H9 (cell line): ENCODE data around the gene DPH5. TPM values are rescaled to one million over a fixed set of nuclear protein-coding genes. Genes with fewer than 3 reads are reported as not detected.

Experiments used
- DNase-seq: peaks from one replicate; pipeline ENCODE4 v3.0.0-alpha.2; 2017
- H2AFZ ChIP-seq: one replicate; pipeline ENCODE4 v1.6.1; 2013; ENCODE audit warnings: mild to moderate bottlenecking, low read length, control low read depth, moderate library complexity
- H2AK5ac ChIP-seq: 2 replicates; pipeline ENCODE4 v1.6.1; 2013; ENCODE audit warnings: low read length, control low read depth, mixed read lengths; ENCODE audit not compliant: insufficient read length
- H2BK120ac ChIP-seq: one replicate; pipeline ENCODE4 v1.6.1; 2013; ENCODE audit warnings: low read depth, mild to moderate bottlenecking, low read length, control low read depth, inconsistent platforms; ENCODE audit not compliant: poor library complexity, severe bottlenecking
- H2BK12ac ChIP-seq: 2 replicates; pipeline ENCODE4 v1.6.1; 2013; ENCODE audit warnings: low read length, control low read depth, mixed read lengths, low read depth; ENCODE audit not compliant: insufficient read length
- H2BK15ac ChIP-seq: 2 replicates; pipeline ENCODE4 v1.6.1; 2013; ENCODE audit warnings: low read depth, low read length, control low read depth
- H2BK20ac ChIP-seq: one replicate; pipeline ENCODE4 v1.6.1; 2013; ENCODE audit warnings: low read depth, mild to moderate bottlenecking, low read length, control low read depth, inconsistent platforms; ENCODE audit not compliant: poor library complexity, severe bottlenecking
- H2BK5ac ChIP-seq: 2 replicates; pipeline ENCODE4 v1.6.1; 2013; ENCODE audit warnings: low read length, control low read depth, mixed read lengths; ENCODE audit not compliant: insufficient read length
- H3K14ac ChIP-seq: 2 replicates; pipeline ENCODE4 v1.6.1; 2013; ENCODE audit warnings: low read length, control low read depth; ENCODE audit not compliant: insufficient read depth
- H3K18ac ChIP-seq: 2 replicates; pipeline ENCODE4 v1.6.1; 2013; ENCODE audit warnings: low read depth, mild to moderate bottlenecking, mixed read lengths, low read length, control low read depth; ENCODE audit not compliant: insufficient read length
- H3K23ac ChIP-seq: 2 replicates; pipeline ENCODE4 v1.6.1; 2013; ENCODE audit warnings: low read length, control low read depth, mixed read lengths, low read depth; ENCODE audit not compliant: insufficient read length
- H3K23me2 ChIP-seq: 2 replicates; pipeline ENCODE4 v1.6.1; 2013; ENCODE audit warnings: low read depth, mild to moderate bottlenecking, mixed read lengths, low read length, control low read depth; ENCODE audit not compliant: insufficient read length, poor library complexity, severe bottlenecking
- H3K27ac ChIP-seq: 2 replicates; pipeline ENCODE4 v1.5.1; 2013; ENCODE audit warnings: low read length, control low read depth, mixed read lengths, low read depth; ENCODE audit not compliant: insufficient read length
- H3K27me3 ChIP-seq: 2 replicates; pipeline ENCODE4 v1.6.1; 2013; ENCODE audit warnings: low read length, control low read depth, inconsistent platforms; ENCODE audit not compliant: insufficient read depth
- H3K4ac ChIP-seq: 2 replicates; pipeline ENCODE4 v1.6.1; 2013; ENCODE audit warnings: low read depth, mild to moderate bottlenecking, control low read depth, inconsistent platforms, low read length, moderate library complexity
- H3K4me1 ChIP-seq: 2 replicates; pipeline ENCODE4 v1.6.1; 2013; ENCODE audit warnings: low read length, control low read depth, inconsistent platforms; ENCODE audit not compliant: insufficient read depth
- H3K4me2 ChIP-seq: 2 replicates; pipeline ENCODE4 v1.6.1; 2013; ENCODE audit warnings: low read length, control low read depth, mixed read lengths; ENCODE audit not compliant: insufficient read length, insufficient read depth
- H3K56ac ChIP-seq: 2 replicates; pipeline ENCODE4 v1.6.1; 2013; ENCODE audit warnings: low read depth, mild to moderate bottlenecking, mixed read lengths, low read length, control low read depth; ENCODE audit not compliant: insufficient read length
- H3K79me1 ChIP-seq: 2 replicates; pipeline ENCODE4 v1.6.1; 2013; ENCODE audit warnings: low read depth, mild to moderate bottlenecking, moderate library complexity, low read length, control low read depth, inconsistent platforms; ENCODE audit not compliant: insufficient read depth, poor library complexity, severe bottlenecking
- H3K79me2 ChIP-seq: 2 replicates; pipeline ENCODE4 v1.6.1; 2013; ENCODE audit warnings: low read length, control low read depth, inconsistent platforms; ENCODE audit not compliant: insufficient read depth
- H3K9ac ChIP-seq: 2 replicates; pipeline ENCODE4 v1.6.1; 2013; ENCODE audit warnings: low read length, control low read depth, mixed read lengths; ENCODE audit not compliant: insufficient read length; ENCODE audit errors: extremely low read depth
- H3K9me3 ChIP-seq: one replicate; pipeline ENCODE4 v1.6.1; 2013; ENCODE audit warnings: low read depth, low read length, inconsistent platforms; ENCODE audit not compliant: control insufficient read depth
- H3T11ph ChIP-seq: one replicate; pipeline ENCODE4 v1.6.1; 2013; ENCODE audit warnings: mild to moderate bottlenecking, low read length, control low read depth, inconsistent platforms
- H4K20me1 ChIP-seq: one replicate; pipeline ENCODE4 v1.6.1; 2013; ENCODE audit not compliant: control insufficient read depth, insufficient read length, insufficient read depth
- H4K5ac ChIP-seq: 2 replicates; pipeline ENCODE4 v1.6.1; 2013; ENCODE audit warnings: low read depth, mild to moderate bottlenecking, mixed read lengths, low read length, control low read depth; ENCODE audit not compliant: insufficient read length
- H4K8ac ChIP-seq: replicated peaks from 2 replicates; pipeline ENCODE4 v1.6.1; 2013; ENCODE audit warnings: low read length, control low read depth, mixed read lengths, low read depth; ENCODE audit not compliant: insufficient read length
- H4K91ac ChIP-seq: 2 replicates; pipeline ENCODE4 v1.6.1; 2013; ENCODE audit warnings: low read depth, mild to moderate bottlenecking, moderate library complexity, mixed read lengths, low read length, control low read depth; ENCODE audit not compliant: insufficient read length
- H3K27ac Mint-ChIP-seq, 3 experiments: 2 replicates in 2 of 3; 3 replicates in 1 of 3; pipeline ENCODE4 v1.8.0; 2020 to 2021; ENCODE audit warnings: mixed read lengths in 3 of 3, mild to moderate bottlenecking in 1 of 3, moderate library complexity in 1 of 3
- H3K27me3 Mint-ChIP-seq: 2 replicates; pipeline ENCODE4 v1.8.0; 2021; ENCODE audit warnings: low read depth, mild to moderate bottlenecking, moderate library complexity, mixed read lengths
- H3K36me3 Mint-ChIP-seq, 3 experiments: 2 replicates in 2 of 3; 3 replicates in 1 of 3; pipeline ENCODE4 v1.8.0; 2020 to 2021; ENCODE audit warnings: low read depth in 3 of 3, mixed read lengths in 3 of 3; ENCODE audit not compliant: insufficient read depth in 1 of 3
- H3K4me1 Mint-ChIP-seq, 2 experiments: 2 replicates each; pipeline ENCODE4 v1.8.0; 2020; ENCODE audit warnings: mixed read lengths in 2 of 2
- H3K4me3 Mint-ChIP-seq, 2 experiments: 2 replicates in 1 of 2; 3 replicates in 1 of 2; pipeline ENCODE4 v1.8.0; 2020 to 2021; ENCODE audit warnings: mild to moderate bottlenecking in 2 of 2, mixed read lengths in 2 of 2, moderate library complexity in 1 of 2
- H3K9me3 Mint-ChIP-seq, 2 experiments: 2 replicates in 1 of 2; 3 replicates in 1 of 2; pipeline ENCODE4 v1.8.0; 2020; ENCODE audit warnings: mild to moderate bottlenecking in 2 of 2, mixed read lengths in 2 of 2, moderate library complexity in 1 of 2
- WGBS: extraction: QIAGEN DNeasy Blood & Tissue Kit; methylation state at CpG from one replicate; pipeline ENCODE4 v1.1.7; 2013; ENCODE audit warnings: missing lambda C conversion rate, low lambda C conversion rate, mixed read lengths; ENCODE audit not compliant: insufficient read length; ENCODE audit errors: extremely low coverage; 5-methylcytosine and 5-hydroxymethylcytosine counted together
- total RNA-seq: library from RNA; stranded (reverse); gene quantifications from 2 replicates; pipeline ENCODE4 v1.2.1, GENCODE V29; 2021
- TF ChIP-seq, protein P1 (sequence below): fragments of 200-600 bp; sonication (generic); conservative IDR thresholded peaks from 3 replicates; pipeline ENCODE4 v1.8.0; 2021; ENCODE audit warnings: antibody characterized with exemption, mild to moderate bottlenecking

The DPH5 gene
- total RNA-seq, 1 experiment from 2014 or later: 49.4 TPM

DNA sequence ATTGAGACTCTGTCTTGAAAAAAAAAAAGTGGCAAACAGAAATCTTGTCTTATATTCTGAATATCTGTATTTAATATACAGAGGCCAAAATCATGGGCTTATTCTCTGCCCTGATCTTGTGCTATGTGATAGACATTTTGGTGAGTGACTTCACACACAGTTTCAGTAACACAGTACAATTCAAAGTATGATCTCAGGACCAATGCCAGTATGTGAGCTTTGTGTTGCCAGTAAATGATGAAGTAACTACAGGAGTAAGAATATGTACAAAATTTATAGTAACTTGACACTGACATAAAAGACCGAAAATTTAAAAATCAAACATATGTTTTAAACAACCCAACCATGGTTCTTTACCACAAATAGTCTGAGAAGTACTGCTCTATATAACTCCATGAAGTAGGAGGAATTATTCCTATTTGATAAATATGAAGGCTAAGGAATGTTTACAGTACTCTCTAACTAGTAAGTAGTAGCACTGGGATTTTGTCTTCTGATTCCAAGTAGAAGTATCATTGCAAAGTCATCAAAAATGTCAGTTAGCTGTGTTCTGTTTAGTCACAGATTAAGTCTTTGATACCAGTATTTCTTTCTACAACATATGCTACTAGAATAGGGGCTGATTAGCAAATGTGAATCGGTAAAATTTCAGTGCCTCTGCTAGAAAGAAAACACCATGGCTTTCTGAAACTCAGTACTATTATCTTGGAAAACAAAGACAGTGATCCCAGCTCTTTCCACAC, 25.3 kb downstream of the DPH5 start:
- WGBS: no CpG with 5 or more reads among the region's 2 CpGs

More for the DNA sequence above, 25.3 kb downstream of the DPH5 start:
- no peaks in the 10 kb centered on the region for H3K23me2 ChIP-seq
- no peaks in the 10 kb centered on the region for H3K4me1 ChIP-seq
- H3K18ac ChIP-seq: no peak overlapping the region
- no peak overlapping the region for H3K4me2 ChIP-seq
- H3K9ac ChIP-seq: no peak overlapping the region
- Mint-ChIP-seq H3K36me3 (peaks cover 6 to 30% (median 21%) of the 10 kb centered on the region in 3 experiments; a peak in 5 of 7 replicates), H3K9me3 (no peaks in the 10 kb centered on the region), H3K4me3 (no peak overlapping the region), H3K4me1 (peaks cover 8 to 13% of the 10 kb centered on the region in 2 experiments; a peak in 3 of 4 replicates), H3K27ac (no peak overlapping the region), H3K27me3 (no peaks in the 10 kb centered on the region)
- no peak overlapping the region for H2BK5ac ChIP-seq
- no peak overlapping the region for H3K4ac ChIP-seq
- no peak overlapping the region for H4K5ac ChIP-seq
- H2BK120ac ChIP-seq: no peak overlapping the region
- H3K23ac ChIP-seq: no peak overlapping the region
- H2BK12ac ChIP-seq: no peak overlapping the region
- H3K56ac ChIP-seq: no peak overlapping the region
- no peaks in the 10 kb centered on the region; the same call in 1 of the 2 replicates for H3K79me2 ChIP-seq
- no peaks in the 10 kb centered on the region for H3K9me3 ChIP-seq
- no peak overlapping the region for H3K27ac ChIP-seq
- DNase-seq: no peak
- no peaks in the 10 kb centered on the region for H4K20me1 ChIP-seq
- no peak overlapping the region for H2BK15ac ChIP-seq
- no peak overlapping the region for H2BK20ac ChIP-seq
- TF ChIP-seq, protein P1, sequence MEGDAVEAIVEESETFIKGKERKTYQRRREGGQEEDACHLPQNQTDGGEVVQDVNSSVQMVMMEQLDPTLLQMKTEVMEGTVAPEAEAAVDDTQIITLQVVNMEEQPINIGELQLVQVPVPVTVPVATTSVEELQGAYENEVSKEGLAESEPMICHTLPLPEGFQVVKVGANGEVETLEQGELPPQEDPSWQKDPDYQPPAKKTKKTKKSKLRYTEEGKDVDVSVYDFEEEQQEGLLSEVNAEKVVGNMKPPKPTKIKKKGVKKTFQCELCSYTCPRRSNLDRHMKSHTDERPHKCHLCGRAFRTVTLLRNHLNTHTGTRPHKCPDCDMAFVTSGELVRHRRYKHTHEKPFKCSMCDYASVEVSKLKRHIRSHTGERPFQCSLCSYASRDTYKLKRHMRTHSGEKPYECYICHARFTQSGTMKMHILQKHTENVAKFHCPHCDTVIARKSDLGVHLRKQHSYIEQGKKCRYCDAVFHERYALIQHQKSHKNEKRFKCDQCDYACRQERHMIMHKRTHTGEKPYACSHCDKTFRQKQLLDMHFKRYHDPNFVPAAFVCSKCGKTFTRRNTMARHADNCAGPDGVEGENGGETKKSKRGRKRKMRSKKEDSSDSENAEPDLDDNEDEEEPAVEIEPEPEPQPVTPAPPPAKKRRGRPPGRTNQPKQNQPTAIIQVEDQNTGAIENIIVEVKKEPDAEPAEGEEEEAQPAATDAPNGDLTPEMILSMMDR: no peak
- no peak overlapping the region for H4K8ac ChIP-seq
- H4K91ac ChIP-seq: no peak overlapping the region
- no peak overlapping the region for H2AFZ ChIP-seq
- H3K79me1 ChIP-seq: no peaks in the 10 kb centered on the region
- no peak overlapping the region for H3T11ph ChIP-seq
- no peak overlapping the region for H3K14ac ChIP-seq
- no peak overlapping the region for H2AK5ac ChIP-seq
- no peaks in the 10 kb centered on the region for H3K27me3 ChIP-seq
